KMS-11 (cell line): ENCODE results near the gene DLG2.

ENCODE experiments used
- H2AFZ ChIP-seq: fragments of 200-600 bp; sonication (generic); 2 replicates; pipeline ENCODE4 v1.6.1; 2016; ENCODE audit warnings: antibody characterized with exemption, mixed run types, low read depth
- H3K27ac ChIP-seq: fragments of 200-600 bp; sonication (generic); 2 replicates; pipeline ENCODE4 v1.6.1; 2016; ENCODE audit warnings: mild to moderate bottlenecking, mixed run types
- H3K27me3 ChIP-seq: fragments of 200-600 bp; sonication (generic); 2 replicates; pipeline ENCODE4 v1.6.1; 2017; ENCODE audit warnings: mild to moderate bottlenecking, low read depth, mixed run types, moderate library complexity; ENCODE audit not compliant: insufficient read depth
- H3K36me3 ChIP-seq: fragments of 200-600 bp; sonication (generic); 2 replicates; pipeline ENCODE4 v1.6.1; 2017; ENCODE audit warnings: mild to moderate bottlenecking, mixed run types; ENCODE audit not compliant: insufficient read depth
- H3K4me1 ChIP-seq: fragments of 200-600 bp; sonication (generic); 2 replicates; pipeline ENCODE4 v1.6.1; 2016; ENCODE audit warnings: mild to moderate bottlenecking, low read depth, mixed run types; ENCODE audit not compliant: poor library complexity, severe bottlenecking
- H3K4me2 ChIP-seq: fragments of 200-600 bp; sonication (generic); 2 replicates; pipeline ENCODE4 v1.7.0; 2016; ENCODE audit warnings: mild to moderate bottlenecking, mixed run types
- H3K4me3 ChIP-seq: fragments of 200-600 bp; sonication (generic); IDR thresholded peaks from 2 replicates; pipeline ENCODE4 v1.6.1; 2017; ENCODE audit warnings: low read depth, low read length, mixed read lengths; ENCODE audit not compliant: insufficient read depth
- H3K79me2 ChIP-seq: fragments of 200-600 bp; sonication (generic); 2 replicates; pipeline ENCODE4 v1.6.1; 2016; ENCODE audit warnings: low read depth, mixed run types; ENCODE audit not compliant: insufficient read depth
- H3K9ac ChIP-seq: fragments of 200-600 bp; sonication (generic); 2 replicates; pipeline ENCODE4 v1.6.1; 2016; ENCODE audit warnings: mild to moderate bottlenecking, mixed run types
- H4K20me1 ChIP-seq: fragments of 200-600 bp; sonication (generic); 2 replicates; pipeline ENCODE4 v1.6.1; 2016; ENCODE audit warnings: mild to moderate bottlenecking, mixed run types; ENCODE audit not compliant: insufficient read depth
- CTCF ChIP-seq: fragments of 200-600 bp; sonication (generic); conservative IDR thresholded peaks from 2 replicates; pipeline ENCODE4 v1.6.1; 2017; ENCODE audit warnings: low read depth, mild to moderate bottlenecking, antibody characterized with exemption, low read length, moderate library complexity, mixed read lengths

The DLG2 gene

GRCh38 chr11:84899740-84900139, 727.4 kb downstream of the DLG2 start:
- Histone ChIP-seq H3K4me2 (no peak overlapping the region), H3K79me2 (no peaks in the 10 kb centered on the region), H3K4me3 (no peak overlapping the region), H3K27ac (no peak overlapping the region), H3K9ac (no peak overlapping the region), H3K27me3 (no peaks in the 10 kb centered on the region), H3K36me3 (no peaks in the 10 kb centered on the region), H4K20me1 (no peaks in the 10 kb centered on the region), H2AFZ (no peak overlapping the region), H3K4me1 (no peaks in the 10 kb centered on the region)
- TF ChIP-seq CTCF, result 0 out of 2 replicates have a peak, but pooled peaks have one; percentile 23

GRCh38 chr11:84899134-84899533, 728.0 kb downstream of the DLG2 start:
- Histone ChIP-seq H4K20me1 (no peaks in the 10 kb centered on the region), H2AFZ (no peak overlapping the region), H3K27ac (no peak overlapping the region)

GRCh38 chr11:84894666-84895065, 732.5 kb downstream of the DLG2 start:
- Histone ChIP-seq H3K27ac (no peak overlapping the region), H3K4me2 (no peak overlapping the region), H3K36me3 (no peaks in the 10 kb centered on the region), H3K9ac (no peak overlapping the region), H2AFZ (no peak overlapping the region), H3K4me3 (no peak overlapping the region), H3K27me3 (no peaks in the 10 kb centered on the region), H4K20me1 (no peaks in the 10 kb centered on the region), H3K4me1 (no peaks in the 10 kb centered on the region), H3K79me2 (no peaks in the 10 kb centered on the region)
- no peak for TF ChIP-seq CTCF

More at GRCh38 chr11:84899134-84899533, 728.0 kb downstream of the DLG2 start:
- Histone ChIP-seq H3K4me2 (no peak overlapping the region), H3K4me1 (no peaks in the 10 kb centered on the region), H3K9ac (no peak overlapping the region), H3K4me3 (no peak overlapping the region), H3K79me2 (no peaks in the 10 kb centered on the region), H3K27me3 (no peaks in the 10 kb centered on the region), H3K36me3 (no peaks in the 10 kb centered on the region)
- no peak for TF ChIP-seq CTCF

- Histone ChIP-seq H3K36me3 (no peaks in the 10 kb centered on the region), H3K9ac (no peak overlapping the region), H3K27me3 (no peaks in the 10 kb centered on the region), H3K4me1 (no peaks in the 10 kb centered on the region), H3K79me2 (no peaks in the 10 kb centered on the region), H3K4me3 (no peak overlapping the region), H3K4me2 (no peak overlapping the region), H4K20me1 (no peaks in the 10 kb centered on the region), H2AFZ (no peak overlapping the region), H3K27ac (no peak overlapping the region)
- no peak for TF ChIP-seq CTCF
These were observed 736.5 kb downstream of the DLG2 start for GRCh38 chr11:84890676-84891075.
